Neutrophil (primary cell): ENCODE data around the gene APOBEC3B.

Source experiments
- H3K27ac ChIP-seq: fragments of 200-600 bp; sonication (generic); 2 replicates; pipeline ENCODE4 v1.5.1; 2016; ENCODE audit warnings: mild to moderate bottlenecking, moderate library complexity
- H3K27me3 ChIP-seq: fragments of 200-600 bp; sonication (generic); 2 replicates; pipeline ENCODE4 v1.6.0; 2016; ENCODE audit warnings: mild to moderate bottlenecking
- H3K36me3 ChIP-seq: fragments of 200-600 bp; sonication (generic); 2 replicates; pipeline ENCODE4 v1.5.1; 2017
- H3K4me1 ChIP-seq, 2 experiments: fragments of 200-600 bp in 1 of 2; sonication (generic) in 1 of 2; 1 replicate in 1 of 2; 2 replicates in 1 of 2; pipeline versions ENCODE4 v1.5.1 to v1.6.1; 2013 to 2016; ENCODE audit warnings: low read depth in 1 of 2, low read length in 1 of 2, mild to moderate bottlenecking in 1 of 2, moderate library complexity in 1 of 2; ENCODE audit not compliant: control insufficient read depth in 1 of 2, insufficient read depth in 1 of 2
- H3K4me3 ChIP-seq, 2 experiments: fragments of 200-600 bp in 1 of 2; sonication (generic) in 1 of 2; 1 replicate in 1 of 2; 2 replicates in 1 of 2; pipeline ENCODE4 v1.5.1; 2013 to 2016; ENCODE audit warnings: low read depth in 1 of 2, low read length in 1 of 2, mild to moderate bottlenecking in 1 of 2, moderate library complexity in 1 of 2
- H3K9me3 ChIP-seq: fragments of 200-600 bp; sonication (generic); 2 replicates; pipeline ENCODE4 v1.5.1; 2016
- CTCF ChIP-seq: fragments of 200-600 bp; sonication (generic); IDR thresholded peaks from 2 replicates; pipeline ENCODE4 v1.5.1; 2016; ENCODE audit warnings: antibody characterized with exemption

Gene APOBEC3B

GRCh38 chr22:38947321-38948140 is 34.6 kb upstream of the APOBEC3B start:
- Histone ChIP-seq H3K4me1 (peaks cover 79 to 90% of the 10 kb centered on the region in 2 experiments), H3K4me3 (no peak overlapping the region), H3K9me3 (no peaks in the 10 kb centered on the region), H3K27ac (peak overlapping the region; percentile 100), H3K36me3 (no peaks in the 10 kb centered on the region), H3K27me3 (no peaks in the 10 kb centered on the region)
- TF ChIP-seq CTCF, result no peak

- no peaks in the 10 kb centered on the region for H3K9me3 ChIP-seq
- H3K36me3 ChIP-seq, result no peaks in the 10 kb centered on the region
- no peak overlapping the region for H3K4me3 ChIP-seq
- peak overlapping the region; percentile 100 for H3K27ac ChIP-seq
- no peaks in the 10 kb centered on the region for H3K27me3 ChIP-seq
- peaks cover 79 to 86% of the 10 kb centered on the region in 2 experiments for H3K4me1 ChIP-seq
- no peak for TF ChIP-seq CTCF
These were observed 33.8 kb upstream of the APOBEC3B start for GRCh38 chr22:38948181-38948940.

GRCh38 chr22:38949889-38950405 is 32.2 kb upstream of the APOBEC3B start:
- peak overlapping the region; percentile 100 for H3K27ac ChIP-seq
- no peak for TF ChIP-seq CTCF
- H3K27me3 ChIP-seq, result no peaks in the 10 kb centered on the region
- H3K4me3 ChIP-seq, result no peak overlapping the region
- H3K4me1 ChIP-seq, result peaks cover 75 to 83% of the 10 kb centered on the region in 2 experiments
- H3K36me3 ChIP-seq, result peaks cover 6% of the 10 kb centered on the region
- no peaks in the 10 kb centered on the region for H3K9me3 ChIP-seq

- Histone ChIP-seq H3K4me1 (peaks cover 75 to 83% of the 10 kb centered on the region in 2 experiments), H3K27me3 (no peaks in the 10 kb centered on the region), H3K4me3 (no peak overlapping the region), H3K9me3 (no peaks in the 10 kb centered on the region), H3K36me3 (peaks cover 14% of the 10 kb centered on the region), H3K27ac (peak overlapping the region; percentile 100)
- no peak for TF ChIP-seq CTCF
These were observed 31.4 kb upstream of the APOBEC3B start for GRCh38 chr22:38950527-38951295.

GRCh38 chr22:38951734-38952133 is 30.4 kb upstream of the APOBEC3B start:
- H3K36me3 ChIP-seq, result peaks cover 24% of the 10 kb centered on the region
- H3K9me3 ChIP-seq, result no peaks in the 10 kb centered on the region
- peaks cover 75 to 84% of the 10 kb centered on the region in 2 experiments for H3K4me1 ChIP-seq
- peak overlapping the region; percentile 100 for H3K27ac ChIP-seq
- H3K4me3 ChIP-seq, result peak overlapping the region; percentile 79 to 90
- no peaks in the 10 kb centered on the region for H3K27me3 ChIP-seq
- TF ChIP-seq CTCF, result peak; percentile 9
